OCI-LY1 (cell line): Measurements from ENCODE around the gene PEAK1.

Experiments used
- H2AFZ ChIP-seq: fragments of 200-600 bp; sonication (generic), shearing (Covaris generic); 2 replicates; pipeline ENCODE4 v1.6.0; 2014; ENCODE audit warnings: antibody characterized with exemption, mild to moderate bottlenecking, low read length
- H3F3A ChIP-seq: fragments of 200-600 bp; sonication (generic), shearing (Covaris generic); 2 replicates; pipeline ENCODE4 v1.6.0; 2014; ENCODE audit warnings: mild to moderate bottlenecking, antibody characterized with exemption, low read length, moderate library complexity; ENCODE audit not compliant: insufficient read depth
- H3K27ac ChIP-seq: fragments of 200-600 bp; sonication (generic); 2 replicates; pipeline ENCODE4 v1.5.1; 2014; ENCODE audit warnings: low read length, mixed run types, mild to moderate bottlenecking, low read depth; ENCODE audit not compliant: poor library complexity, severe bottlenecking
- H3K27me3 ChIP-seq: fragments of 200-600 bp; sonication (generic); 2 replicates; pipeline ENCODE4 v1.6.0; 2014; ENCODE audit warnings: antibody characterized with exemption, mild to moderate bottlenecking, low read length, moderate library complexity; ENCODE audit not compliant: insufficient read depth
- H3K36me3 ChIP-seq: fragments of 200-600 bp; sonication (generic); 2 replicates; pipeline ENCODE4 v1.6.1; 2014; ENCODE audit warnings: mild to moderate bottlenecking, antibody characterized with exemption, low read length, moderate library complexity, mixed read lengths; ENCODE audit not compliant: insufficient read depth
- H3K4me1 ChIP-seq: fragments of 200-600 bp; sonication (generic); 2 replicates; pipeline ENCODE4 v1.5.1; 2014; ENCODE audit warnings: mild to moderate bottlenecking, low read length, moderate library complexity; ENCODE audit not compliant: insufficient read depth, severe bottlenecking
- H3K4me2 ChIP-seq: fragments of 200-600 bp; sonication (generic), shearing (Covaris generic); 2 replicates; pipeline ENCODE4 v1.6.1; 2014; ENCODE audit warnings: low read length
- H3K4me3 ChIP-seq: fragments of 200-600 bp; sonication (generic); 2 replicates; pipeline ENCODE4 v1.5.1; 2014; ENCODE audit warnings: low read length, low read depth, mild to moderate bottlenecking, mixed read lengths; ENCODE audit not compliant: poor library complexity, severe bottlenecking
- H3K79me2 ChIP-seq: fragments of 200-600 bp; shearing (Covaris generic); 2 replicates; pipeline ENCODE4 v1.6.1; 2016; ENCODE audit warnings: mixed run types, low read length, mixed read lengths; ENCODE audit not compliant: insufficient read depth
- H3K9ac ChIP-seq: fragments of 200-600 bp; sonication (generic), shearing (Covaris generic); 2 replicates; pipeline ENCODE4 v1.6.1; 2014; ENCODE audit warnings: mild to moderate bottlenecking, low read length, mixed read lengths
- H3K9me2 ChIP-seq: fragments of 200-600 bp; sonication (generic), shearing (Covaris generic); 2 replicates; pipeline ENCODE4 v1.6.1; 2014; ENCODE audit warnings: low read depth, mild to moderate bottlenecking, low read length, mixed read lengths
- H3K9me3 ChIP-seq: fragments of 200-600 bp; shearing (Covaris generic); 2 replicates; pipeline ENCODE4 v1.6.1; 2014; ENCODE audit warnings: low read length, mixed read lengths
- H4K20me1 ChIP-seq: fragments of 200-600 bp; sonication (generic), shearing (Covaris generic); 2 replicates; pipeline ENCODE4 v1.6.0; 2016; ENCODE audit warnings: mild to moderate bottlenecking, low read length; ENCODE audit not compliant: insufficient read depth
- CTCF ChIP-seq: fragments of 200-600 bp; sonication (generic), shearing (Covaris generic); IDR thresholded peaks from 2 replicates; pipeline ENCODE4 v1.5.1; 2017; ENCODE audit warnings: mild to moderate bottlenecking, antibody characterized with exemption, low read length, moderate library complexity, mixed read lengths
- EZH2 ChIP-seq: fragments of 200-600 bp; sonication (generic), shearing (Covaris generic); IDR thresholded peaks from 2 replicates; pipeline ENCODE4 v1.8.0; 2017; ENCODE audit warnings: borderline replicate concordance, mixed run types, mild to moderate bottlenecking, antibody characterized with exemption, low read length, moderate library complexity, mixed read lengths

PEAK1 gene

DNA sequence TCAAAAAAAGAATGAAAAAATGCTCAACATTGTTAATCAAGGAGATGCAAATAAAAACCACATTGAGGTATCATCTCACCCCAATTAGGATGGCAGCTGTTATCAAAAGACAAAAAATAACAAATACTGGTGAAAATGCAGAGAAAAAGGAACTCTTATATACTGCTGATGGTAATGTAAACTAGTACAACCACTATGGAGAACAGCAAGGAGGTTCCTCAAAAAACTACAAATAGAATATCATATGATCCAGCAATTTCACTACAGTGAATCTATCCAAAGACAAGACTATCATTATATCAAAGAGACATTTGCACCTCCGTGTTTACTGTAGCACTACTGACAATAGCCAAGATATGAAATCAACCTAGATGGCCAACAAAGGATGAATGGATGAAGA lies 58.4 kb downstream of the PEAK1 start:
- Histone ChIP-seq H2AFZ (no peak overlapping the region), H3K36me3 (no peaks in the 10 kb centered on the region), H3F3A (no peaks in the 10 kb centered on the region), H3K9ac (no peak overlapping the region), H4K20me1 (no peaks in the 10 kb centered on the region), H3K4me2 (no peak overlapping the region), H3K27ac (no peak overlapping the region), H3K4me1 (no peaks in the 10 kb centered on the region), H3K9me2 (no peaks in the 10 kb centered on the region), H3K9me3 (no peaks in the 10 kb centered on the region), H3K4me3 (no peak overlapping the region), H3K79me2 (no peaks in the 10 kb centered on the region), H3K27me3 (no peaks in the 10 kb centered on the region)
- TF ChIP-seq CTCF (no peak), EZH2 (no peak)

DNA sequence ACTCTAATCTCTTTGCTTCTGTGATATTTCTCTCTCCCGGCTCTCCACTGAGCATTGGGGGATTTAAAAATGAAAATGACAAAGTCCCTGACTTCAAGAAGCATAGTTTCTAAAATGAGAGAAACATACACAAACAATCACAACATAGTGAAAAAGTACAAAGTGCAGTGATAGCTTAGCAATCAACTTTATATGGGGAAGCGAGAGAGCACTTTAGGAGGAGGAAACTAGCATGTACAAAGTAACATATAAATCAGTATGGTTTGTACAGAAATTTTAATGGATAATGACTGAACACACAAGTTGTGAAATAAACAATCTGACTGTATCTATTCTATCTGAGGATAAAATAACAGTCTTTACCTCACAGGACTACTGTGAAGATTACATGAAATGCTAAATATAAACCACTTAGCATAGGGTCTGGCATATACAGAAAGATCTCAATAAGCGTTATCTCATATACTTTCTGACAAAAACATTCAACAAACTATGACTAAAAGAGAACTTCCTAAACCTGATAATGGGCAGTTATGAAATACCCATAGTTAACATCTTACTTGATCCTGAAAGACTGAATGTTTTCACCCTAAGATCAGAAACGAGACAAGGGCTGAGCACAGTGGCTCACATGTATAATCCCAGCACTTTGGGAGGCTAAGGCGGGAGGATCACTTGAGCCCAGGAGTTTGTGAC lies 61.2 kb downstream of the PEAK1 start:
- Histone ChIP-seq H3K4me1 (no peaks in the 10 kb centered on the region), H4K20me1 (no peaks in the 10 kb centered on the region), H3K27me3 (no peaks in the 10 kb centered on the region), H3K27ac (no peak overlapping the region), H2AFZ (no peak overlapping the region), H3K4me2 (no peak overlapping the region), H3K4me3 (no peak overlapping the region), H3K9me3 (no peaks in the 10 kb centered on the region), H3K79me2 (no peaks in the 10 kb centered on the region), H3F3A (no peaks in the 10 kb centered on the region), H3K9ac (no peak overlapping the region), H3K9me2 (no peaks in the 10 kb centered on the region), H3K36me3 (no peaks in the 10 kb centered on the region)
- TF ChIP-seq EZH2 (no peak), CTCF (no peak)

DNA sequence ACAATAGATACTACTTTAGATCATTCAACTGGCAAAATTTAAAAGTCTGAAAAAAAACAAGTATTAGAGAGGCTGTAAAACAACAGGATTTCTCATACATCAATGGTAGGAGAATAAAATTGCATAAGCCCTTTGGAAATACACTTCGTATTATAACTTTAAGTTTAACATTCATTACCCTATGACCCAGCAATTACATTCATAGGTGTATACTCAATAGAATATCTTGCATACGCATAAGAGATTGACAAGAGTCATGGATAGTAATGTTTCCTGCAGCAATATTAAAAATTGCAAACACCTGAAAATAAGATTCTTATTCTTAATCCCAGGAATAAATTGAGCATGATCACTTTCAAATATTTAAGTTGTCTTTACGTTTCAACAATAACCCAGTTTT lies 63.6 kb downstream of the PEAK1 start:
- Histone ChIP-seq H3K4me2 (no peak overlapping the region), H3K27me3 (no peaks in the 10 kb centered on the region), H4K20me1 (no peaks in the 10 kb centered on the region), H2AFZ (no peak overlapping the region), H3K9me2 (no peaks in the 10 kb centered on the region), H3F3A (no peaks in the 10 kb centered on the region), H3K4me1 (no peaks in the 10 kb centered on the region), H3K9me3 (no peaks in the 10 kb centered on the region), H3K79me2 (no peaks in the 10 kb centered on the region), H3K36me3 (no peaks in the 10 kb centered on the region), H3K4me3 (no peak overlapping the region), H3K9ac (no peak overlapping the region), H3K27ac (no peak overlapping the region)
- TF ChIP-seq CTCF (no peak), EZH2 (no peak)
